Measurements from ENCODE around the gene SMAD7.

DNA sequence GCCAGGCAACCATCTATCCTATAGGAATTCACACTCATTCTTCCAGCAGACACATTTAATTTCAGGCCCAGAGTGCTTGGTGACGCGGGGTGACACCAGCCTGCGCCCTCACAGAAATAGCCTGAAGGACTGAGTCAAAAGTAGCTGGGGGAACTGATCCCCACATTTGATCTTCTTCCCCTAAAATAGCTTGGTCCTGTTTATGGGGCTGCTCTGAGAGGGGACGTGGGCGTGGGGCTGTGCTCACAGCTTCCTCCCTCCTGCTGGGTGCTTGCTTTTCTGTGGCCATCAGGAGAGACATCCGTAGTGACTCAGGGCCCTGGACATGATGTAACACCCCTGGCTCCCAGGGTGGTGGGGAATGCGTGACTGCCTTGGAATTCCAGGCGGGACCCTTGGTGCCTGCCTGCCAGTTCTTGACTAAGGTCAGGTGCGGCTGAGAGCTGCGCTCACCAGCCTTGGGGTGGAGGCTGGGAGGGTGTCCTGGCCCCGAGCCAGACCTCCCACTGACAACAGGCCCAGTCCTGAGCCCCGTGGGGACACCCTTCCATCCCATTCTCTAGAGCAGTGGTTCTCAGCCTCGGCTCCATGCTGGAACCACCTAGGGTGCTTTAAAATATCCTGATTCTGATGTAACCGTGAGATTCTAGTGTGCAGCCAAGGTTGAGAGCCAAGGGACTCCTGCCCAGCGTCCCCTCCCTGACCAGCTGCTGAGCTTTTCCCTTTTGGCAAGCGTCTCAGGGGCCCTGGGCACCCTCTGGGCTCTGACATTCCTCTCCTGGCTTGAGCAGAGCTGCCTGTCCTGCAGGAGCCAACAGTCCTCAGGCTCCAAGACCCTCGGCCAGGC lies 47.4 kb upstream of the SMAD7 start:
- TF ChIP-seq SUZ12 (IDR thresholded peaks at IDR 0.05; ENCODE audit: extremely low read depth, insufficient read depth, insufficient read length) (no peak), YY1 (IDR thresholded peaks at IDR 0.05; ENCODE audit: insufficient read depth, insufficient read length) (no peak), ZNF274 (IDR thresholded peaks at IDR 0.05; ENCODE audit: low read depth, low read length) (no peak)
